ENCODE measurements around the gene FGF18. TPM values are rescaled to one million over a fixed set of nuclear protein-coding genes. Genes with fewer than 3 reads are reported as not detected.

FGF18 gene
- total and polyA plus RNA-seq, 10 of the 15 experiments (the other 5 are each of a cell fraction or from before 2014, with no cell fraction given) = 0.03 to 0.10 (median 0.06) TPM; not detected in 5

GRCh38 chr5:171462136-171462927 lies 42.9 kb downstream of the FGF18 start:
- no peaks in the 10 kb centered on the region for H3K4me1 ChIP-seq (ENCODE audit: control insufficient read depth, insufficient read depth, low read length)
- no peak overlapping the region for H3K9ac ChIP-seq (ENCODE audit: control insufficient read depth, insufficient read depth, low read length)
- no TSS peak for BruUV-seq (replicated peaks)
- H2AFZ ChIP-seq (ENCODE audit: control insufficient read depth, low read depth, low read length) = no peak overlapping the region
- peaks cover 4 to 6% of the 10 kb centered on the region in 2 experiments; a peak in 3 of 4 replicates for H3K27me3 ChIP-seq (replicated peaks in 1 of 2; ENCODE audit: control insufficient read depth in 2 of 2, insufficient read depth in 2 of 2, low read length in 1 of 2)
- SMC1A ChIA-PET (ENCODE audit: uncharacterized antibody, unreplicated experiment) = no interaction called here
- no peaks in the 10 kb centered on the region for H3K9me3 ChIP-seq (replicated peaks; ENCODE audit: control insufficient read depth, insufficient read depth, low read length)
- in situ Hi-C loops (cut with MboI) = no loop called here
- intact Hi-C loops (cut with micrococcal nuclease; ENCODE audit: unreplicated experiment) = no loop called here
- no peaks in the 10 kb centered on the region for H4K20me1 ChIP-seq (ENCODE audit: control insufficient read depth, insufficient read depth)
- H3K36me3 ChIP-seq (ENCODE audit: control insufficient read depth in 2 of 2, insufficient read depth in 2 of 2, low read length in 1 of 2) = no peaks in the 10 kb centered on the region
- no peak for ATAC-seq
- CTCF ChIA-PET = no interaction called here
- no peak overlapping the region for H3K4me2 ChIP-seq (ENCODE audit: control insufficient read depth, insufficient read depth)
- TF ChIP-seq GATAD2B (conservative IDR thresholded peaks at IDR 0.05; ENCODE audit: low read depth) (no peak), BCL3 (IDR thresholded peaks at IDR 0.05; ENCODE audit: borderline replicate concordance, insufficient read depth, low read depth, low read length, poor library complexity, severe bottlenecking) (no peak)
- no peak overlapping the region for H3K27ac ChIP-seq (ENCODE audit: control insufficient read depth, insufficient read depth)
- 49% methylated on average over 13 of the region's 15 CpGs for WGBS (ENCODE audit: insufficient coverage, insufficient replicate concordance, low lambda C conversion rate, missing lambda C conversion rate)
- POLR2A ChIA-PET = no interaction called here
- DNase-seq (ENCODE audit: low read depth, low spot score) = no peak
- RAD21 ChIA-PET (ENCODE audit: unreplicated experiment) = no interaction called here
- no peaks in the 10 kb centered on the region for H3K79me2 ChIP-seq (ENCODE audit: control insufficient read depth, insufficient read depth, low read length)
- FAIRE-seq = no peak
- no peak overlapping the region for H3K4me3 ChIP-seq
